Vagina (tissue), 2 donors: ENCODE results near the gene PSMB9.

Source experiments
- POLR2AphosphoS5 ChIP-seq, 2 donors: sonication (generic); formaldehyde crosslinking; IDR thresholded peaks; one replicate each; pipeline ENCODE4 v1.9.0; 2017; ENCODE audit warnings: antibody characterized with exemption in 2 of 2, mild to moderate bottlenecking in 2 of 2, low read depth in 1 of 2; ENCODE audit not compliant: insufficient read depth in 1 of 2
- TF ChIP-seq, protein P1 (sequence below), 3 experiments: fragments of 450-650 bp in 2 of 3; fragments of 200-600 bp in 1 of 3; sonication (generic) in 1 of 3; IDR thresholded peaks; one replicate each; pipeline ENCODE4 v1.5.1; 2017 to 2019; ENCODE audit warnings: antibody characterized with exemption in 3 of 3, mild to moderate bottlenecking in 2 of 3, moderate library complexity in 2 of 3

DNA sequence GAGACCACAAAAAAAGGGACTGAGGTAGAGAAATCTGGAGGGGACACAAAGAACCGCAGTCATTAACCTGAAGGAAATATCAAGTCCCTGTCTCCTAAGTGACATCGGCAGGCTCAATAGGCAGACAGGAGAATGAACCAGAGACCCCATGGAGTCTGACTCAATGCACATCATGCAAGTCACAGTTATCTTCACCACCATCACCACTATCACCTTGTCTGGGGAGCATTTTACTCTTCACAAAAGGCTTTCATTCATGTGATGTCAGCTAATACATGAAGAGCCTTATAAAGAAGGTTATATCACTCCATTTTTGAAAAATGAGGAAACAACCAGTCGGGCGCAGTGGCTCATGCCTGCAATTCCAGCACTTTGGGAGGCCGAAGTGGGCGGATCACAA, 4.9 kb upstream of the PSMB9 start:
- TF ChIP-seq, protein P1, sequence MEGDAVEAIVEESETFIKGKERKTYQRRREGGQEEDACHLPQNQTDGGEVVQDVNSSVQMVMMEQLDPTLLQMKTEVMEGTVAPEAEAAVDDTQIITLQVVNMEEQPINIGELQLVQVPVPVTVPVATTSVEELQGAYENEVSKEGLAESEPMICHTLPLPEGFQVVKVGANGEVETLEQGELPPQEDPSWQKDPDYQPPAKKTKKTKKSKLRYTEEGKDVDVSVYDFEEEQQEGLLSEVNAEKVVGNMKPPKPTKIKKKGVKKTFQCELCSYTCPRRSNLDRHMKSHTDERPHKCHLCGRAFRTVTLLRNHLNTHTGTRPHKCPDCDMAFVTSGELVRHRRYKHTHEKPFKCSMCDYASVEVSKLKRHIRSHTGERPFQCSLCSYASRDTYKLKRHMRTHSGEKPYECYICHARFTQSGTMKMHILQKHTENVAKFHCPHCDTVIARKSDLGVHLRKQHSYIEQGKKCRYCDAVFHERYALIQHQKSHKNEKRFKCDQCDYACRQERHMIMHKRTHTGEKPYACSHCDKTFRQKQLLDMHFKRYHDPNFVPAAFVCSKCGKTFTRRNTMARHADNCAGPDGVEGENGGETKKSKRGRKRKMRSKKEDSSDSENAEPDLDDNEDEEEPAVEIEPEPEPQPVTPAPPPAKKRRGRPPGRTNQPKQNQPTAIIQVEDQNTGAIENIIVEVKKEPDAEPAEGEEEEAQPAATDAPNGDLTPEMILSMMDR (IDR thresholded peaks at IDR 0.05), result no peak
- no peak for TF ChIP-seq POLR2AphosphoS5 (IDR thresholded peaks at IDR 0.05; ENCODE audit: insufficient read depth in 1 of 2, low read depth in 1 of 2)
